HL-60 (cell line): ENCODE results near the gene TMEM178A.

Experiments used
- DNase-seq, 2 experiments: peaks; one replicate each; pipeline ENCODE4 v3.0.0-alpha.2; 2010 to 2020; ENCODE audit warnings: low read depth in 1 of 2, low spot score in 1 of 2
- H3K27ac ChIP-seq: fragments of 250-450 bp; sonication (Bioruptor Pico); replicated peaks from 2 replicates; pipeline ENCODE4 v1.5.1; 2020; ENCODE audit warnings: mild to moderate bottlenecking, moderate library complexity
- H3K27me3 ChIP-seq: fragments of 250-450 bp; sonication (Bioruptor Pico); 2 replicates; pipeline ENCODE4 v1.5.1; 2021; ENCODE audit warnings: mild to moderate bottlenecking, moderate library complexity; ENCODE audit not compliant: insufficient read depth, poor library complexity, severe bottlenecking
- H3K4me3 ChIP-seq: replicated peaks from 2 replicates; pipeline ENCODE4 v1.5.1; 2011; ENCODE audit warnings: mild to moderate bottlenecking, control low read depth, low read length; ENCODE audit not compliant: insufficient read depth
- CTCF ChIP-seq: IDR thresholded peaks from one replicate; pipeline ENCODE4 v1.5.1; 2011; ENCODE audit warnings: low read length, control low read depth, inconsistent platforms; ENCODE audit not compliant: insufficient read depth
- GABPA ChIP-seq: IDR thresholded peaks from 2 replicates; pipeline ENCODE4 v1.6.1; 2012; ENCODE audit warnings: low read depth
- POLR2AphosphoS5 ChIP-seq: IDR thresholded peaks from 2 replicates; pipeline ENCODE4 v1.6.1; 2012; ENCODE audit warnings: low read depth
- REST ChIP-seq: IDR thresholded peaks from 2 replicates; pipeline ENCODE4 v1.6.1; 2012; ENCODE audit warnings: low read depth; ENCODE audit not compliant: insufficient replicate concordance
- SPI1 ChIP-seq: IDR thresholded peaks from 2 replicates; pipeline ENCODE4 v1.6.1; 2012; ENCODE audit warnings: low read depth, mild to moderate bottlenecking, borderline replicate concordance

The TMEM178A gene

GRCh38 chr2:39701137-39701536 lies 35.4 kb downstream of the TMEM178A start:
- no peak for DNase-seq
- no peak for TF ChIP-seq SPI1
- no peak for TF ChIP-seq POLR2AphosphoS5
- no peak for TF ChIP-seq GABPA
- no peak for TF ChIP-seq CTCF
- TF ChIP-seq REST: no peak
- H3K27ac ChIP-seq: no peak overlapping the region
- no peaks in the 10 kb centered on the region for H3K27me3 ChIP-seq
- H3K4me3 ChIP-seq: no peak overlapping the region

GRCh38 chr2:39703181-39703872 lies 37.6 kb downstream of the TMEM178A start:
- Histone ChIP-seq H3K27me3 (no peaks in the 10 kb centered on the region), H3K4me3 (no peak overlapping the region), H3K27ac (no peak overlapping the region)
- TF ChIP-seq CTCF (no peak), SPI1 (no peak), GABPA (no peak), POLR2AphosphoS5 (no peak), REST (no peak)
- no peak for DNase-seq

- no peak for DNase-seq
- TF ChIP-seq POLR2AphosphoS5 (no peak), GABPA (no peak), SPI1 (no peak), REST (no peak), CTCF (no peak)
- no peaks in the 10 kb centered on the region for H3K27me3 ChIP-seq
- H3K4me3 ChIP-seq: no peak overlapping the region
- no peak overlapping the region for H3K27ac ChIP-seq
These were observed 38.8 kb downstream of the TMEM178A start for GRCh38 chr2:39704540-39704939.
